Endometrium (tissue), 2 donors: ENCODE measurements around the gene RGS3.

Experiments
- FAIRE-seq: peaks from 2 replicates; lab custom pipeline; 2012; peaks lifted over from hg19 to GRCh38; lab: Jason Lieb, UNC
- donor health status: control.
- donor health status: control.

The RGS3 gene

DNA sequence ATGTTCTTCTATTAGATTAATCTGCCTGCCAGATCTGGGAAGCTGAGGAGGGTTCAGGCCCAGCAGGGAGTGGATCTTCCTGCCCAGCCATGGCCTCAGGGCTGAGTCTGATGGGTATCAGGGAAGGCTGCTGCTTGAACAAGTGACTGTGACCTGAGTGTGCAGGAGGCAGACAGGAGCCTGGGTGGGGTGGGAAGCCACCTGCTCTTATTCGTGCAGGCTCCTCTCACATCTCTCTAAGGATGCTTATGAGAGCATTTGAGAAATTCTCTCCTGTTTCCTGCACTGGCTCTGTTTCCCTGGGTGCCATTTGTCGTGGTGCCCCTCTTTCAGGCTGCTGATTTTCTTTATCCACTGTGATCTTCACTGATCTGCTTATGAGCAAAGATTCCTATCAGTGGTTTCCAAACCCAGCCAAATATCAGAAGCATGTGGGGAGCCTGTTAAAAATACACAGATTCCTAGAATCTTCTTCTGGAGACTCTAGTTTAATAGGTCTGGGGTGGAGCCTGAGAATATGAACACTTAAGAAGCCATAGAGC lies 2.1 kb downstream of the RGS3 start:
- FAIRE-seq: no peak

DNA sequence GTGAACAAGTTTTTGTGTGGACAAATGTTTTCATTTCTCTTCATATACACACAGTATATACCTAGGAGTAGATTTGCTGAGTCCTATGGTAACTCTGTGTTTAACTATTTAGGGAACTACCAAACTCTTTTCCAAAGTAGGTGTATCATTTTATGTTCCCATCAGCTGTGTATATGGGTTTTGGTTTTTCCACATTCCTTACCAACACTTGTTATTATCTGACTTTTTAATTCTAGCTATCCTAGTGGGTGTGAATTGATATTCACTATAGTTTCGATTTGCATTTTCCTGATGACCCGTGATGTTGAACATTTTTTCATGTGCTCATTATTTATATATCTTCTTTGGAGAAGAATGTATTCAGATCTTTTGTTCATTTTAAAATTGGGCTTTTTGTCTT lies 3.7 kb downstream of the RGS3 start:
- no peak for FAIRE-seq

DNA sequence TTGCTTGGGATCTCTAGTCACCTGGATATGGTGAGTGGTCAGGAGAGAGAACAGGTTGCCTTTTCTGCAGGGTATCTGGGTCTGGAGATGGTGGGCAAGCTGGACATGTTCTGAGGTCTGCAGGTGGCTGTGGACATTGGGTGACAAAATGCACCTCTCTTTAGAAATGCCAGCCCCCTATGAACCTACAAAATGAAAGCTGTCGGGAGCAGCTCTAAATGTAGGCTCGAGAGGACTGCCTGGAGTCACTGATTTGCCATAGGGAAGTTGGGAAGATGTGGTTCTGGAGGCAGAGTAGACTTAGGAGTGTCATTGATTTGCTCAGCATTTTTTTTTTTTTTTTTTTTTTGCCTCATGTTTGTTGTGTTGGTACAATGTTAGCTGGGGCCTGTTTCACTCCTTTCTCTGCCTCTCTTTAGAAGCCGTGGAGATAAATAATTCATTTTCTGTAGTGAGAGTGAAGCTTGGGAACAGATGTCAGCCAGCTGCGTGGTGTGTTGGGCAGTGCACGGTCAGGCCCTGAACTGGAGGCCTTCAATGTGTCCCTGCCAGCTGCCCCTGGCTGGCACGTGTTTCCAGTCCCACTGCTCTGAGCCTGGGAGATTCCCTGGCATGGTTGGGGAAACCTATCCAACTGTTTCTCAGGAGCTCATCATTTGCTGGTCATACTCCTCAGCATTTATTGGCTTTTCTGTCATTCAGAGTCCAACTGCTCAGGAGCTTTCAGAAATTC lies 5.4 kb downstream of the RGS3 start:
- no peak for FAIRE-seq

DNA sequence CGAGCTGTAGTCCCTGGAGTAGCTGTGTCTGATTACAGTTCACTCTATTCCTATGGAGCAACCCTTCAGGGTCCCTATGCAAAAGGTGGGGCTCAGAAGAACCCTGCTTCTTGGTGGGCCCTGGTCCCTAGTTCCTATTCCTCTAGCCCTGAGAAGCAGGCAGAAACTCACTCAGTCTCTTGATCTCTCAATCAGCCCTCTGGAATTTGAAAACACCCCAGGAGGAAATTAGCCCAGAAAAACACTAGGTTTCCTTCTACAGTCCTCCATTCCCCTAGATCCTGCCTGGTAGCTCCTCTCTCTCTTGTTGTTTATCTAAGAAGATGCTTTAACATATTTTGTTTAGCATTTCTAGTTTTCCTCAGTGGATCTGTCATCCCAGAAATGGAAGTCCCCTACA lies 7.6 kb downstream of the RGS3 start:
- FAIRE-seq: no peak

DNA sequence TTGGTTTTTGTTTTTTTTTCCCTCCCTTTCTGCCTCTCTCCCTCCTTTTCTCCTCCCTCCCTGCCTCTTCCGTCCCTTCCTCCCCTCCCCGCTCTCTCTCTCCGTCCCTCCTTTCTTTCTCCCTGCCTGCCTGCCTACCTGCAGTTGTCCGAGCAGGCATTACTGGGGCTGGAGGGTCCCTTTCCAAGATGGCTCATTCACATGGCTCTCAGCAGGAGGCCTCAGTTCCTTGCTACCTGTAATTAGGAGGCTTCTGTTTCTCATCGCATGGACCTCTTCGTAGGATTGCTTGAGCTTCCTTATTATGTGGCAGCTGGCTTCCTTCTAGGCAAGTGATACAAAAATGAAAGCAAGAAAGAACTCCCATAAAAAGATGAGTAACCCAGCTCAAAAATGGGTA lies 8.0 kb downstream of the RGS3 start:
- no peak for FAIRE-seq

DNA sequence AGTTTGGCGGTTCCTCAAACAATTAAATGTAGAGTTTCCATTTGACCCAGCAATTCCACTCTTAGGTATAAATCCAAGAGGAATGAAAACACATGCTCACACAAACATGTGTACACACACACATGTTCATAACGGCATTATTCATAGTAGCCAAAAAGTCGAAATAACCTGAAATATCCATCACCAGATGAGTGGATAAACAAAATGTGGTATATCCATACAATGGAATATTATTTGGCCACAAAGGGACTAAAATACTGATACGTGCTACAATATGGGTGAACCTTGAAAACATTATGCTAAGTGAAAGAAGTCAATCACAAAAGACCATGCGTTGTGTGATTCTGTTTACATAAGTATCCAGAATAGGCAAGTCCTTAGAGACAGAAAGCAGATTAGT lies 8.7 kb downstream of the RGS3 start:
- FAIRE-seq: no peak

DNA sequence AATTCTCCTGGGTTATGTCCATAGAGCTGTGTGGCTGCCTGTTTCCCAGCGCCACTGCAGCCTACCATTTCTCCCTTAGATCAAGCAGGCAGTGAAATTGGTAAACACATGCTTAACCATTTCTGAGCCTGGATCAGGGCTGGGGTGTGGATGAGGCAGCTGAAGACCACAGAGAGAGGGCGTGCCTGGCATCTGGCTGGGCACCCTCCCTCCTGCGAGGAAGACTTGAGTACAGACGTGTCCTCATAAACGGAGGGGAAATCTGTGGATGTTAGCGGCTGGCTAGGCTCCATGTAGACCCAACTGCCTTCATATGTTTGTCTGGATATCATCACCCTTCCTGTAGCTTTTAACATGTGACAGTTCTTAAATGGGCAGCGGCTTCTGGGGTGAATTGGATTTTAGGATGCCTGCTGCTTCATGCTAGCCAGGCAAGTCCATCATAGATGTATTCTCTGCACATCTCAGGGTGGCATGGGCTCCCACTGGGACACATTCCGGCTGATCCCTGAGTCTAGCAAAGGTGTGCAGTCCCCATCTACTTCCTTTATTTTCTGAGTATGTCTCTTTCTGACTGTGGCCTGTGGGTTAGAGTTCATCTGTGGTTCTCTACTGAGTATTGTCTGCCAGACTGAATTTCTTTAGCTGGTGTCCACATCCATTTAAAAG lies 11.0 kb downstream of the RGS3 start:
- FAIRE-seq: no peak

DNA sequence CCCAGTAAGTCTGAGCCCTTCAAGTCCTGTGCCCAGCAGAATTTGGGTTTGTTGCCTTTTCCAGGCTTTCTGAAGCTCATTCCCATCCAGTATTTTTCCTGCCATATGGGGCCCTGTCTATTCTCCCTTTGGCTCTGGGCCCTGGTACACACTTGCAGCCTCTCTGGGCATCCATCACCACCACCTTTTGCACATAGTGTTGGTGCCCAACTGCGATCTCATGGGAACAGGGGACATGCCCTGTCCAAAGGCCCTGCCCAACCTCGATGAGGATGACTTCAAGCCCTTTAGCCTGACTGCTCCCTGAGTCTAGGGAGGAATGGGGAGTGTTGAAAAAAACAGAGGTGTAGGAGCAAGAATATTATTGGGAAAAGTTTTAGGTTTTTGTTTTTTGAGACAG lies 11.5 kb downstream of the RGS3 start:
- FAIRE-seq: no peak

DNA sequence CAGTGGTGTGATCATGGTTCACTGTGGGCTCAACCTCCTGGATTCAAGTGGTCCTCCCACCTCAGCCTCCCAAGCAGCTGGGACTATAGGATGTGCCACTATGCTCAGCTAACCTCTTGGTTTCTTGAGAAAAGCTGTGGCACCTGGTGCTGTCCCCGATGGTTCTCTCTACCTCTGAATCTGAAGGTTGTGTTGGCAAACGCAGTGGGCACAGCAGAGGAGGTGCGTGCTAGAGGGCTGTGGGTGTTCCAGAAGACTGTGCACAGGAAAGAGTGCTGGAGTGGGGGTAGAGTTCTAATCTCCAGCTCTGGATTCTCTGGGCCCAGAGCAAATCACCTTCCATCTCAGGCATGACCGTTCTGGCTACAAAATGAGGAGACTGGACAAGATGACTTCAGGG lies 12.5 kb downstream of the RGS3 start:
- no peak for FAIRE-seq

DNA sequence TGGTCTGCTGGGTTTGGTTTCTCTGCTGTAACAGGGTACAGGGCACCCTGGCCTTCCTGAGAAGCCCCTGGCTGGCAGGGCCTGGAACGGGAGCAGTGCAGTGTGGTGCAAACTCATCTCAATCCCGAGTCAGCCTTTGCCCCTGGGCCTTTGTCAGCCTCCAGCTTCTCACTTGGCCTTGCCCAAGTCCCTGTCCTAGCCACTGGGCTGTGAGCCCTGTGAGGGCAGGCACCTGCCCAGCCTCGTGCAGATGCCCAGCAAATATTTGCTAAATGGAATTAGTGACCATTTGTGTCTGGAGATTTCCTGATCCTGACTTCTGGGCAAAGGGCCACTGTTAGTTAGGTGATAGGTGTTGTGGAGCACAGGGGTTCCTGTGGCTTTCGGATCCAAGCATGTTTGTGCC lies 13.0 kb downstream of the RGS3 start:
- FAIRE-seq: no peak

DNA sequence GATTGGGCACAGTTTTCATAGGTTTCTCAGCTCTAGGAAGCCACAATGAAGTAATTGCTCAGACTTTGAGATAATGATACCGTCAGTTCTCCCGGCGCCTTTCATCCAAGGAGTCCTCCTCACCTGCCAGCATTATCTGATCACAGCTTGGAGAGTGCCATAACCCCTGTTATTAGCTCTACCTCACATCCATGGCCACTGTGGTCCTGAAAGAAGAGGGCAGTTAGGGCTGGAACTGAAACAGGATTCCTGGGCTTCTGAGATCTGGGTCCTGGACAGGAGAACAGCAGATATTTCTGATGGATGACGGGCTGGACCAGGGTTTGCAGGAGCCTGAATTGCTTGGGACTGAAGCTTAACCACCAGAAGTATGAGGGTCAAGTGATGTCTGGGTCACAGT lies 13.5 kb downstream of the RGS3 start:
- no peak for FAIRE-seq

DNA sequence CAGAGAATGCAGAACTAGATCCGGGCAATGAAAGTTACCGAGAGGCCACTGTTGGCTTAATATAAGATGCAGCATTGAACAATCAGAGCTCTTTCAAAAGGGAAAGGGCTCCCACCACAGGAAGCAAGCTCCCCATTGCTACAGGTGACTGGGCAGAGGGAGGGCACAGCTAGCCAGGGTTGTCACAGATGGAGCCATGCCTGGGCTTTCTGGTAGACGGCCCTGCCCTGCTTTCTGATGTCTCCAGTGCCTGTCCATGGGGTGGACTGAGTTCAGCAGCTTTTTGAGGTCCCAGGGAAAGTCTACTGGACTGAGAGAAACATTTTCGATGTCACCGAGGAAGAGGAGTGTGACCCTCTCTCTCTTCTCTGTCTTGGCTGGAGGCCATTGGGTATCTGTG lies 14.1 kb downstream of the RGS3 start:
- FAIRE-seq: no peak

DNA sequence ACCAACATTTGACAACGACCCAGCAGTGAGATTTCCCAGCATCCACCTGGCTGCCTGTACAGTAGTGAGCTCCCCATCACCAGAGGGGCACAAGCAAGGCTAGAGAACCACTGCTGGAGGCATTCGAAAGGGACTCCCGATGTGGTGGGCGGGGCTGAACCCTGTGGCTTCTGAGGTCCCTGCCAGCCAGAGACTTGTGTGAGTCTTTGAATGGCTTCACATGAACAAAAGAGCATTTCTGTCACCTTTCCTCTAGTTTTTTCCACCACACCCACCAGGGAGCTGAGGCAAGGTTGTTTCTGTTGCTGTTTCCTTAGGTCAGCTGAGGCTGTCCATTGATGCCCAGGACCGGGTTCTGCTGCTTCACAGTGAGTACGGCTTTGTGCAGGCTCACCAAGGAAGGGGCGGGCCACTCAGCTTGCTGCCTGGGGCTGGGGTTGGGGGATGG lies 15.7 kb downstream of the RGS3 start:
- FAIRE-seq: no peak

DNA sequence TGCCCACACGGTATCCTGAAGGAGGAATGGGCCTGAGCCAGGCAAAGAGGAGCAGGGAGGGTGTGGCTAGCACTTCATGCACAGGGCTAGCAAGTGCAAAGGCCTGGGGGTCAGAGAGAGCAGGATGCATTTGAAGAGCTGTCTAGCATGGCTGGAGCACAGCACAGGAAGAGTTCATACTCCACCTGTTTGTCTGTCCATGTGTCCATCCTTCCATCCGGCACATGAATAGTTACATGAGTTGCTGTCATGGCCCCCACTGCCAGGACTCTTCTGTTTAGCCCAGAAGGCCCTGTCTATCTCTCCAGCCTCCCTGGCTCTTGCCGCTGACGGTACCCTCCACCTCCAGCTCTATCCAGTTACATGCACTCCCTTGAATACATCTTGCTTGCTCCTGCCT lies 17.1 kb downstream of the RGS3 start:
- no peak for FAIRE-seq

DNA sequence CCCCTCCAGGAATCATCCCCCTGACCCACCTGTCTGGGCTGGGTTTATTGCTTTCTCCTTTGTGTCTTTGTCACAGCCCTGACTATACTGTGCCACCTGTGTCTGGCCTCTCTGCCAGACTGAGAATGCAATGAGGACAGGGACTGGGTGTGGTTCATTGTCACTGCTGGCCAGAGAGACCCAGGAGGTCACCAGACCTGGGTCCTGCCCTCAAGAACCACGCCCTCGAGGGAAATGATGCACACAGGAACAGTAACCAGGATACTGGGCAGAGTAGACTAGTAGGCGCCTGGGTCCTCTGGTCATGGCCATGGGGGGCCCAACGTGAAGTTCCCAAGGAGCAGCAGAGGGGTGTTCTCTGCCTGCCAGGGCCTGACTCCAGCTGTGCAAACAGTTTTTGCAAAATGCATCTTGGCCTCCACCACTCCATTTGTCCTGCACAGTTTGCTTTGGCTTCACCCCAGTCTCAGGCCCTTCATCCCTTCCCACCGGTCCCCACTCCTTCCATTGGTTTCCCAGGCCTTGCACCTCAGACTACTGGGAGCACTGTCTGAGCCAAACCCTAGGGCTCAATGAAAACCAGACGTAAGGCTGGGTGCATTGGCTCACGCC lies 17.8 kb downstream of the RGS3 start:
- FAIRE-seq: no peak

DNA sequence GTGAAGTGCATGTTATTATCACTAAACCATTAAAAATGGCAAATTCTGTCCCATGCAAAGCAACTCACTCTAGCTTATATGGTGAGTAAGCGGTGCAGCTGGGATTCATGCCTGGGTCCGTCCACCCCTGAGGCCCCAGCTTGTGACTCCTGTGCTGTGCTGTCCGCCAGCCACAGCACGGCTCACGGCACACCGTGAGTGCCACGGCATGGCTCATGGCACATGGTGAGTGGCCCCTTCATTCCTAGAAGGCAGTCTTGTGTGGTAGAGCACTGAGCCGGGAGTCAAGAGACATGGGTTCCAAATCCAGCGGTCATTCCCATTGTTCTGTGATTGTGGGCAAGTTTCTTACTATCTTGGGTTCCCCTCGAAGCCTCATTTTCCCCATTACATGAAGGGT lies 18.8 kb downstream of the RGS3 start:
- no peak for FAIRE-seq

DNA sequence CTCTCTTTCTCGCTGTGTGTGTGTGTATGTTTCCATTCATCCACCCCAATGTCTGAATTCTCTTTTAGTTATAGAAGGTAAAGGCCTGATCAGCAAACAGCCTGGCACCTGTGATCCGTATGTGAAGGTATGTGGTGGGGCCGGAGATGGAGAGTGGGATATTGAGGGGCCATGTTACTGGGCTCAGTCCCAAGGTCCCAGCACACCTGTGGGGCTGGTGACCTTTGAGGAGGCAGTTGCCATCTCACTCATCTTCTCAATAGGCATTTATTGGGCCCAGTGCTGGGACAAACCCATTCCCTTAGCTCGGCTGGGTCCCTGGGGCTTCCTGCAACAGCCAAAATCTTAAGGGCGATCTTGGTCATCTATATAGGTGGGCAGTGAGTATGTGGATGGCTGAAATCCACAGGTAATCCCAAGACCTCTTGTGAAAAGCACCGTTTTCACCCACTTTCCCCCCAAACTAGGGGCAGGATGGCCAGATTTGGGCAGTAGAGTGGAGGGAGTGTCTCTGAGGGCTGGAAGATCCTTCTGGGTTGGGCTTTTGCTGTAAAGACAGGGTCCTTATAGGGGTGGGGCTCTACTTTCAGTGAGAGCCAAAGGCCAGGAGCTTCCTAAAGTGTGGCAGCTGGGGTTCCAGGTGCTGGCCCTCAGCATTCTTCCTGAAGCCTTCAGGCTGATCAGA lies 19.6 kb downstream of the RGS3 start:
- FAIRE-seq: no peak

DNA sequence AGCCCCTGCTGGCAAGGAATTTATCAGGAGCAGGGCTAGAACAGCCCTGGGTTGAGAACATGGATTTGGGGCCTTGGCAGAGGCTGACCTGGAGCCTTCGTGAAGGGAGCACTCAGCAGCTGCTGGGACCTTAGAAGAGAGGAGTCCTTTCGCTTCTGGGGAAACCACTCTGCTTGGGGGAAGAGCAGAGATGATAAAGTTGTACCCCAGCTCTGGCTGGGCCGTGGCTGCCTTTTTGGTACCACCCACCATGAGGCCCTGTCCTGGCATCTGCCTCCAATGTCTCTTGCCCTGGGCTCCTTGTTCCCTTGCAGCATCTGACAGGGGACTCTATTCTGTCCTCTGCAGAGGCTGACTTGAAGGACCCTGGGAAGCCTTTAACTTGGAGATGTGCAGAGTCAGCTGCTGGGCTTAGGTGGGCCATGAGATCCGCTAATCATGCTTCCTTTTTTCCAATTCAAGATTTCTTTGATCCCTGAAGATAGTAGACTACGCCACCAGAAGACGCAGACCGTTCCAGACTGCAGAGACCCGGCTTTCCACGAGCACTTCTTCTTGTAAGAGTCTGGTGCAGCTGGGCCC lies 20.2 kb downstream of the RGS3 start:
- no peak for FAIRE-seq

DNA sequence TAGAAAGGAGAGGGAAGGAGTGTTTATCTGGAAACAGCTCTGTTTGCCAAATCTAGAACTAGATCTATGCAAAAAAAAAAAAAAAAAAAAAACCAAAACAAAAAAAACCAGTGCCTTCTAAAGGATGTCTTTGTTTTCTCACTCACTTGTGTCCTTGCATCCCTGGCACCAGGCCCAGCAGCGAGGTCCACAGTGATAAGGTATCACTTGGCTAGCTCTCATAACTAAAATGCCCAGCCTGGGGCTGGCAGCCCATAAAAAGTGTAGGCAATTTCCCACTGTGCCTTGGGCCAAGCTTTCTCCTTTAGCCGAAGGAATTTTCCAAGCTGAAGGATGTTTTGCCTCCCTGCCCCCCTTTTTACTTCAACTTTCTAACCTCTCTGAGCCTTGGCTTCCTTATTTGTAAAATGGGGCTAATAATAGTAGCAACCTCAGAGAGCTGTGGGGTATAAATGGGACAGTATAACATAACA lies 20.8 kb downstream of the RGS3 start:
- no peak for FAIRE-seq

DNA sequence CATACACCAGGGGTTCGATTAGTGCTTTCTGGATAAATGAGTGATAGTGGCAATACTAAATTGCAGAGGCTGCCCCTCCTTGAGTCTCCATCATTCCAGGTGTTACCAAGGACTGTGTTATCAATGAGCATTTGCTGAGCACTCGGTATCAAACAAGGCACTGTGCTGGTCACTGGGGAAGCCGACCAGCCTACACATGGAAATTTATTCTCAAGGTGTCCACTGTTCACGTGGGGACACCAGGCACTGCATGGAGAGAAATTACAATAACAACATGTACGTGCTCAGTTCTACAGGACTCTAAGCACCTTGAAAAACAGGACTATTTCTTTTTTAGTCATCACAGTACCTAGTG lies 22.2 kb downstream of the RGS3 start:
- FAIRE-seq: no peak

DNA sequence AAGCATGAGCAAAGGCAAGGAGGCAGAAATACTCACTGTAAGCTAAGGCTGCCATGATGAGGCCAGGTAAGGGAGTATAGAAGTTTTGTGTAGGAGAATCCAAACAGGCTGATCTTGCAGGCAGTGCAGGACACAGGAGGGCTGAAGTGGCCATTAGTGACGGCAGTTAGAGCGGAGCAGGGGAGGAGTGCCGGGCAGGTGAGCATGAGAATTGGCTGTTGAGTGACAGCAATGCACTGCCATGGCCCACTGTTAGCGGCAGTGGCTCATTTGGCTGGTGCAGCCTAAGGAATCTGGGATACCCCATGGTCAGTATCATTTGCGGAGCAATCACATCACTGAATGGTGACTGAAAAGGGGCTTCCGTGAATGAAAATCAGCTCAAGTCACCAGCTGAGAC lies 22.8 kb downstream of the RGS3 start:
- no peak for FAIRE-seq

DNA sequence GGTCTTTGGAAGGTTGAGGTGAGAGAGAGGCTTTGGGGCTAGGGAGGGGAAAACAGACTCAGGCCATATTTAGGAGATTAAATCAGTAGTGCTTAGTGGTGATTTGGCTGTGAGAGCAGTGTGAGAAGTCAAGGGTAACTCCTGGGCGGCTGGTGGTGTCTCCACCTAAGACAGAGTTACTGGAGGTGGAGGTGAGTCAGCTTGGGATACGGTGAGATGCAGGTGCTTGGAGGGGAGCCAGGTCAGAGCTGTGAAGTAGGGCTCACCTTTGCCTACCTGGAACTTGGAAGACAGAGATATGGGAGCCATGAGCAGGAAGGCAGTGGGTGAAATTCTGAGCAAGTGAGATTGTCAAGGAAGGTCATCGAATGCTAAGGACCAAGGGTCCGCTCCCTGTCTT lies 24.5 kb downstream of the RGS3 start:
- no peak for FAIRE-seq
